ENCODE measurements around the gene MC5R. TPM values are rescaled to one million over a fixed set of nuclear protein-coding genes. Genes with fewer than 3 reads are reported as not detected.
A peak's percentile ranks its signal among the peaks of the same experiment; 100 is the strongest.

The MC5R gene
- total RNA-seq (2014; rRNA removed; shearing (Covaris generic)) = not detected in 2 replicates
- polyA plus RNA-seq (2014; cell fraction: nucleus; rRNA removed) = not detected in 2 replicates

GRCh38 chr18:13823707-13824395 lies at the start of gene MC5R:
Gene MC5R (plus strand): TSS chr18:13824149. CDS start chr18:13825766, 1,617 bp downstream.
- peak; percentile 32 for DNase-seq (ENCODE audit: extremely low read depth, low read depth)

GRCh38 chr18:13775058-13775457 lies 48.9 kb upstream of the MC5R start:
- no peak for DNase-seq (ENCODE audit: extremely low read depth, low read depth)

- peak; percentile 58 for DNase-seq (ENCODE audit: extremely low read depth, low read depth)
These were observed 32.8 kb upstream of the MC5R start for GRCh38 chr18:13791181-13791580.

GRCh38 chr18:13793819-13794218 lies 30.1 kb upstream of the MC5R start:
- no peak for DNase-seq (ENCODE audit: extremely low read depth, low read depth)

- DNase-seq (ENCODE audit: extremely low read depth, low read depth) = no peak
These were observed 27.4 kb upstream of the MC5R start for GRCh38 chr18:13796515-13796914.

- DNase-seq (ENCODE audit: extremely low read depth, low read depth) = no peak
These were observed 26.8 kb upstream of the MC5R start for GRCh38 chr18:13797157-13797611.

- no peak for DNase-seq (ENCODE audit: extremely low read depth, low read depth)
These were observed 24.6 kb upstream of the MC5R start for GRCh38 chr18:13799396-13799795.

- peak; percentile 47 for DNase-seq (ENCODE audit: extremely low read depth, low read depth)
These were observed 23.3 kb upstream of the MC5R start for GRCh38 chr18:13800505-13801259.

- no peak for DNase-seq (ENCODE audit: extremely low read depth, low read depth)
These were observed 22.7 kb upstream of the MC5R start for GRCh38 chr18:13801260-13801601.

- DNase-seq (ENCODE audit: extremely low read depth, low read depth) = no peak
These were observed 19.6 kb upstream of the MC5R start for GRCh38 chr18:13804305-13804704.

- DNase-seq (ENCODE audit: extremely low read depth, low read depth) = no peak
These were observed 15.5 kb upstream of the MC5R start for GRCh38 chr18:13808294-13809042.

- DNase-seq (ENCODE audit: extremely low read depth, low read depth) = no peak
These were observed 14.9 kb upstream of the MC5R start for GRCh38 chr18:13809043-13809430.

- DNase-seq (ENCODE audit: extremely low read depth, low read depth) = no peak
These were observed 14.3 kb upstream of the MC5R start for GRCh38 chr18:13809531-13810255.

GRCh38 chr18:13810950-13811485 lies 12.9 kb upstream of the MC5R start:
- DNase-seq (ENCODE audit: extremely low read depth, low read depth) = no peak

GRCh38 chr18:13811993-13812392 lies 12.0 kb upstream of the MC5R start:
- DNase-seq (ENCODE audit: extremely low read depth, low read depth) = no peak

GRCh38 chr18:13813271-13813849 lies 10.6 kb upstream of the MC5R start:
- peak; percentile 57 for DNase-seq (ENCODE audit: extremely low read depth, low read depth)

- DNase-seq (ENCODE audit: extremely low read depth, low read depth) = no peak
These were observed 2.3 kb downstream of the MC5R start for GRCh38 chr18:13826209-13826608.

GRCh38 chr18:13831864-13832508 lies 8.0 kb downstream of the MC5R start:
- DNase-seq (ENCODE audit: extremely low read depth, low read depth) = peak; percentile 19

- peak; percentile 12 for DNase-seq (ENCODE audit: extremely low read depth, low read depth)
These were observed 10.6 kb downstream of the MC5R start for GRCh38 chr18:13834496-13835015.
